ENCODE data around the gene BAIAP2L1. TPM values are rescaled to one million over a fixed set of nuclear protein-coding genes. Genes with fewer than 3 reads are reported as not detected.
"Not testable (repeated sequence)": the region's sequence is repeated elsewhere in the genome, so short reads cannot be mapped to it uniquely, and the experiment has no call there.

Gene BAIAP2L1
- total RNA-seq, 1 donor from 2014 or later: 19.7 TPM

GRCh38 chr7:98414205-98414900 lies 13.5 kb upstream of the BAIAP2L1 start:
- FAIRE-seq: no peak
- H3K36me3 ChIP-seq (ENCODE audit: control insufficient read depth, insufficient read depth, low read length): no peaks in the 10 kb centered on the region
- no peak for DNase-seq (ENCODE audit: low read depth)
- H3K4me3 ChIP-seq (ENCODE audit: low read depth, low read length): no peak overlapping the region
- H3K27me3 ChIP-seq (ENCODE audit: control insufficient read depth, insufficient read depth, low read length): no peaks in the 10 kb centered on the region
- no peak for TF ChIP-seq CTCF (IDR thresholded peaks at IDR 0.05; ENCODE audit: insufficient read depth, low read length, severe bottlenecking)

GRCh38 chr7:98413655-98414054 lies 12.8 kb upstream of the BAIAP2L1 start:
- not testable (repeated sequence) for DNase-seq (ENCODE audit: low read depth); FAIRE-seq; H3K36me3 ChIP-seq (ENCODE audit: control insufficient read depth, insufficient read depth, low read length); H3K4me3 ChIP-seq (ENCODE audit: low read depth, low read length); H3K27me3 ChIP-seq (ENCODE audit: control insufficient read depth, insufficient read depth, low read length)

- Histone ChIP-seq H3K36me3 (ENCODE audit: control insufficient read depth, insufficient read depth, low read length) (no peaks in the 10 kb centered on the region), H3K4me3 (ENCODE audit: low read depth, low read length) (no peak overlapping the region), H3K27me3 (ENCODE audit: control insufficient read depth, insufficient read depth, low read length) (no peaks in the 10 kb centered on the region)
- no peak for TF ChIP-seq CTCF (IDR thresholded peaks at IDR 0.05; ENCODE audit: insufficient read depth, low read length, severe bottlenecking)
- FAIRE-seq (no peak), DNase-seq (ENCODE audit: low read depth) (no peak)
Observed at GRCh38 chr7:98409843-98410242, 9.0 kb upstream of the BAIAP2L1 start.

GRCh38 chr7:98408146-98408545 lies 7.3 kb upstream of the BAIAP2L1 start:
- H3K4me3 ChIP-seq (ENCODE audit: low read depth, low read length); DNase-seq (ENCODE audit: low read depth); H3K27me3 ChIP-seq (ENCODE audit: control insufficient read depth, insufficient read depth, low read length); FAIRE-seq; H3K36me3 ChIP-seq (ENCODE audit: control insufficient read depth, insufficient read depth, low read length): not testable (repeated sequence)

- H3K36me3 ChIP-seq (ENCODE audit: control insufficient read depth, insufficient read depth, low read length): no peaks in the 10 kb centered on the region
- FAIRE-seq (no peak), DNase-seq (ENCODE audit: low read depth) (no peak)
- H3K4me3 ChIP-seq (ENCODE audit: low read depth, low read length): no peak overlapping the region
- H3K27me3 ChIP-seq (ENCODE audit: control insufficient read depth, insufficient read depth, low read length): no peaks in the 10 kb centered on the region
- no peak for TF ChIP-seq CTCF (IDR thresholded peaks at IDR 0.05; ENCODE audit: insufficient read depth, low read length, severe bottlenecking)
Observed at GRCh38 chr7:98406827-98407226, 5.9 kb upstream of the BAIAP2L1 start.

GRCh38 chr7:98404840-98405239 lies 4.0 kb upstream of the BAIAP2L1 start:
- TF ChIP-seq CTCF (IDR thresholded peaks at IDR 0.05; ENCODE audit: insufficient read depth, low read length, severe bottlenecking): no peak
- DNase-seq (ENCODE audit: low read depth): no peak
- Histone ChIP-seq H3K4me3 (ENCODE audit: low read depth, low read length) (no peak overlapping the region), H3K36me3 (ENCODE audit: control insufficient read depth, insufficient read depth, low read length) (no peaks in the 10 kb centered on the region), H3K27me3 (ENCODE audit: control insufficient read depth, insufficient read depth, low read length) (no peaks in the 10 kb centered on the region)
- no peak for FAIRE-seq

Measured in bronchial epithelial cell (primary cell).